GM18867 (cell line): ENCODE data around the gene KCTD17.

Experiments
- ATAC-seq: cut with Tn5 transposase; IDR thresholded peaks from one replicate; pipeline ENCODE4 v1.9.1; 2021; ENCODE audit warnings: mild to moderate bottlenecking, moderate library complexity; ENCODE audit not compliant: unreplicated experiment

The KCTD17 gene

GRCh38 chr22:37075822-37076433, 24.4 kb downstream of the KCTD17 start:
- no peak for ATAC-seq

- ATAC-seq: no peak
These were observed 26.4 kb downstream of the KCTD17 start for GRCh38 chr22:37077802-37078448.

DNA sequence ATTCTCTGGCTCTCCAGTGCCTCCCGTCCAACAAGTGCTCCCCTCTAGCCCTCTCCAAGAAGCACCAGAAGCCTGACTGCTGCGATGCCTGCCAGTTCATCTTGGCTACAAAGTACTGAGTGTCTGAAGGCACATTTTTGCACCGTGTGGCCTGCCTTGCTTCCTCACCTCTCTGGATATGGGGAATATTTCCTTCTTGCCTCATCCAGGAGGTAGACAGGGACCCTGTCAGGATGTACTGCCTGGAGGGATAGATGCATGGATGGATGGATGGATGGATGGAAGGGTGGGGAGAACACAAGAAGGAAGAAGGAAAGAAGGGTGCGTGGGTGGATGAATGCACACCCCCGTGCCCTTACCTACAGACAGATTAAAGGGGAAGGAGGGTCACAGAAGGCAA, 27.6 kb downstream of the KCTD17 start:
- no peak for ATAC-seq

DNA sequence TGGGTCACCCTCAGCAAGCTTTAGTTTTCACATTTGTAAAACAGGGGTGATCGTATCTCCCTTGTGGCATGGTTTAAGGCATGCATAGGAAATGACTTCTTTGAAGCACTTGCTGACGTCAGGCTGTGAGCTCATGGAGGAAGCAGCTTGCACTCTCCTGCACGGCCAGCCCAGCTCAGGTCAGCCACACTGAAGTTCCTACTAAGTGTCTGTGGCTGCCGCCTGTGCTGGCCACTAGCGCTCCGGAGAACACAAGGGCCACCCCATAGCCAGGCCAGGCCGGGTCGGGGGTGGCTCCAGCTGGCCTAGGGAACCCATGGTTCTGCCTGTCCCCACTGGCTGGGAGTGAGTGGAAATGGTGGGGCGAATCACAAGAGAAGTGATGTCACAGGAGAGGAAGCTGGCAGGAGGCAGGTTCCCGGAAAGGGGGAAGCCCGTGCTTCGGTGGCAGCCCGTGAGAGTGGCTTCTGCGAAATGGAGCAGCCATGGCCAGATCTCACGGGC, 28.2 kb downstream of the KCTD17 start:
- ATAC-seq: no peak

- ATAC-seq: no peak
These were observed 28.9 kb downstream of the KCTD17 start for GRCh38 chr22:37080438-37080837.

DNA sequence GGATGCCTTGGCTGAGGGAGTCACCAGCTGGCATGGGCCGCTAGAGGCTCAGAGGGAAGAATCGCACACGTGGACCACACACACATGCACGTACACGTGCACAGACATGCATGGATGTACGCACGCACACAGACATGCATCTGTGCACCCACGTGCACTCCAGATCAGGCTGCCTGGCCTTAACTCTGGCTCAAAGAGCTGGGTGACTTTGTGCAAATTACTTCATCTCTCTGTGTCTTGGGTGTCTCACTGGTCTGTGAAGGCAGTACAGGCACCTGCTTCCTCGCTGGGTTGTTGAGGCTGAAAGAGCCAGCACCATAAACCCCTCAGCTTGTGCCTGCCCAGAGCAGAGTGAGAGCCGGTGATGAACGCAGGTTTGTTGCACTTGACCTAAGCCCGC, 29.3 kb downstream of the KCTD17 start:
- ATAC-seq: no peak

GRCh38 chr22:37082251-37082873, 30.8 kb downstream of the KCTD17 start:
- no peak for ATAC-seq

- ATAC-seq: no peak
These were observed 32.4 kb downstream of the KCTD17 start for GRCh38 chr22:37083914-37084313.

DNA sequence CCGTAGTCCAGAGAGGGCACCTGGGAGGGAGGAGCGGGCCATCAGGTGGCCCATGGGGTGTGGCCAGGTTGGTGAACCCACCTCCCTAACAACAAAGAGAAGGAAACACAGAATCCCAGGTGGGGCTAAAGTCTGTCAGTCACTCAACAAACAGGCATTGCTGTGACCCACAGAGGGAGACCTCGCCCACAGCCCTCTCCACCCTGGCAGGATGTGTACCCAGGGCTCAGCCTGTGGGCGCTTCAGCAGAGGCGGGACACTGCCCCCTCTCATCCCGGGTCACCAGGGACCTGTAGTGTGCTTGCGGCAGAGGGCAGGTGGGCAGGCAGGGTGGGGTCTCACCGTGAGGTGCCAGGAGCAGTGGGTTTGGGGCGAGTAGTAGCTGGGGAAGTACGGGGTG, 32.8 kb downstream of the KCTD17 start:
- ATAC-seq: no peak

GRCh38 chr22:37086184-37086583, 34.6 kb downstream of the KCTD17 start:
- ATAC-seq: no peak

DNA sequence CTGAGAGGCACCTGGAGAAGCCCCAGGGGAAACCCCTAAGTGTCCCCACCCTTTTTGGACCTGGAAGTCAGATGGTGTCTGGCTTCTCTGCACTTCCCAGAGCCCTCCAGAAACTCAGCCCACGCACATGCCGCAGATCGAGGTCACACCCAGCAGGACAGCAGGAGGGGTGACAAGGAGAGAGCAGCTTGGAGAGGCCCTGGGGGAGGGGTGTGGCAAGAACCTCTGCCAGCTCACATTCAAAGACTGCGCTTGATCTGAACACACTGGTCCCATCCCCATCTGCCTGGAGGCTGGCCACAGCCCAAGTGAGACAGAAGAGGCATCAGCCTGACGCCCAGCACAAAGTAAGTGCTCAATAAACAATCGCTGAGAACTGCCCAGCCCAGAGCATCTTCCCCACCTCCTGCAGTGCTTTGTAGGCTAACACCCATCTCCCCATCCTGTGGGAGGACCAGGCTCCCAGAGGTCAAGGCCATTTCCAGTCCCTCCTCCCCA, 36.6 kb downstream of the KCTD17 start:
- no peak for ATAC-seq

GRCh38 chr22:37088750-37089408, 37.3 kb downstream of the KCTD17 start:
- ATAC-seq: no peak

DNA sequence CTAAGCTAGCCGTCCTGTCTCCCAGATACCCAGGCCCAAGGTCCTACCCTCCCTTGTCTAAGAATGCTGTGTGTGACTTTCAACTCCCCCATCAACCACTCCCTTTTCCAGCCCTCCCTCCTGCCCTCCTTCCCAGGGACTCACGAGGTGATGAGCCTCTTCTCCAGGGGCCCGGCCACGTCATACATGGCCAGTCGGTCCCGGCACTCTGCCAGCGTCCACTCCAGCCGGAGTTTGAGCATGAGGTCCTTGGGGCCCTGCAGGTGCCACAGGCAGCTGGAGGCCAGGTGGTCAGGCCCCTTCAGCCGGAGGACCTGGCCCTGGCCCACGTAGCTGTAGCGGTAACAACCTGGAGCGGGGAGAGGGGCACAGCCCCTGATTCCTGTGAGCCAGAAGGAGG, 37.9 kb downstream of the KCTD17 start:
- no peak for ATAC-seq

- ATAC-seq: no peak
These were observed 39.6 kb downstream of the KCTD17 start for GRCh38 chr22:37090920-37091695.

DNA sequence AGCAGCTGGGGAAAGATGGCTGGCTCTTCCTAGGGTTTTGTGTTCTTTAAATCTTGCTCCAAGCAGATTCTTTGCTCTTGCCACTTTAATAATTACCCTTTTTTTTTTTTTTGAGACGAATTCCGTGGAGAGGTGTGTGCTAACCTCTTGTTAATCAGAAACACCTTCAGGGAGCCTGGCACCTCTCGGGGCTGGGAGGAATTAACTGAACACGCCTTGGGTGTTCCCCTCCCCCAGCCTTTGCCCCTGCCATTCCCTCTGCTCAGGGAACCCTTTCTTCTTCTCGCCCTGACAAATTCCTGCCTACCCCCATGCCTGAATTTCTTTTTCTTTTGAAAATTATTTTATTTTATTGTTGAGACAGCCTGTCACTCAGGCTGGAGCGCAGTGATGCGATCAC, 40.5 kb downstream of the KCTD17 start:
- no peak for ATAC-seq

DNA sequence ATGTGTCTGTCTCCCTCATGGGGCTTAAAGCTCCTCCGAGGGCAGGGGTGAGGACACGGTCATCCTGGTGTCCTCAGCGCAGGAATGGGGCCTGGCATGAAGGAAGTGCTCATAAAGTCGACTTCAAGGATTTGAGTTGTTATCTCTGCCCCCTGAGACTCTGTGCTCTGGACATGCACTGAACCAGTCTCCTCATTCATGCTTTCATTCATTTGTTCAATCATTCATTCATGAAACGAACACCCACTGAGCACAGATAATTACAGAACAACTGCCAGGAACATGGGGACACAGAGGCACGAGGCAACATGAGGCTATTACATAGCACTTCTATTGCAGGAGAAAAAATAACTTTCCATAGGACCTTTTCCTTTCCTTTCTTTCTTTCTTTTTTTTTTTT, 41.5 kb downstream of the KCTD17 start:
- no peak for ATAC-seq

DNA sequence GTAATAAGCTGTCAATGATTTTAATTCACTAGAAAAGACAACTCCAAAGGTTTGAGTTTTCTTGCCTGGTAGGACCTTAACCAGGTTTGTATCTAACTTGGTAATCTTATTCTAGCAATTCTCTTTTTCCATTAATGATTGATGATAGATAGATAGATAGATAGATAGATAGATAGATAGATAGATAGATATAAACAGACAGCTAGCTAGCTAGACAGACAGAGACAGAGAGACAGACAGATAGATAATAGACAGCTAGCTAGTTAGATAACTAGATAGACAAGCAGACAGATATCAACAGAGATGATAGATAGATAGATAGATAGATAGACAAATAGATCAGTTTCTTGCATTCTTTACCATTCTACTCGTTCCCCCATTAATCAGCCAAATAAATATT, 42.7 kb downstream of the KCTD17 start:
- no peak for ATAC-seq

- no peak for ATAC-seq
These were observed 43.6 kb downstream of the KCTD17 start for GRCh38 chr22:37095113-37095512.

DNA sequence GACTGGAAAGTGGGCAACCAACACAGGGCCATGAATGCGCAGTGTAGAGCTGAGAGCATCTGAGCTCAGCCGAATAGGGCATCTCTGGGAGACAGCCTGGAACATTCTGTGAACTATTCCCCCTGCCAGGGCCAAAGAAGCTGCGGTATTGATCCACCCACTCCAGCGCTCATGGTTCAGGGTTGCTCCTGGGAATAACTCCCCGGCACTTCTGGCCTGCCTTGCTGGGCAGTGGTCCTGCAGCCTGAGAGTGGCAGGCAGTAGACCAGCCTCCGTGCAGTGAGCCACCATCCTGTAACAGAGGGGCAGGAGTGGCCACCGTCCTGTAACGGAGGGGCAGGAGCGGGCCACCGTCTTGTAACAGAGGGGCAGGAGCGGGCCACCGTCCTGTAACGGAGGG, 45.8 kb downstream of the KCTD17 start:
- ATAC-seq: no peak

DNA sequence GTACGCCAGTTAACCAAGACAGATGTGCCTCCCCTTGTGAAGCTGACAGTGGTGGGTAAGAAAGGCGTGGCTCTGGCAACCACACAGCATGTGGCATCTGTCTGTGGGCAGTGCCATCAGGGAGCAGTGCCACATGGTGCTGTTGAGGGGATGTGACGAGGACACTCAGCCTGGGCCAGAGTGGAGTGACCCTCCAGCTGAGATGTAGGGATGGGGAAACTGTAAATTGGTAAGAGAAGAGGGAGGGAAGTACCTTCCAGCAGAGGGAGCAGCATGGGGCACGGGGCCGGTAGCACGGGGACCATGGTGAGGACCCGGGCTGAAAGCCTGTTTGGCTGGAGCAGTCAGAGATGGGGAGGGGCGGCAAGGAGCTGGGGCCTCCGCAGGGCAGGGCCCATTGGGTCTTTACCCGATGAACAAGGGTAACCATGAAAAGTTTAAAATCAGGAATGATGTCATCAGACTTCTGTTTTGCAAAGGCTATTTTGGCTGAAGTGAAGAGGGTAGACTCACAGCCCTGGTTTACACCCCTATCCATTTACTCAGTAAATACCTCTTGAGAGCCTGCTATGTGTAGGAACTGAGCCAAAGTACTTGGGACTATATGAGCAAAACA, 47.5 kb downstream of the KCTD17 start:
- ATAC-seq: no peak
